GM19238 (cell line): ENCODE results near the gene MCTP2.
"Not testable (repeated sequence)": the region's sequence is repeated elsewhere in the genome, so short reads cannot be mapped to it uniquely, and the experiment has no call there.

ENCODE experiments used
- DNase-seq: peaks from one replicate; pipeline ENCODE4 v3.0.0; 2011; ENCODE audit warnings: low spot score; ENCODE audit not compliant: insufficient read length

The MCTP2 gene

GRCh38 chr15:94235041-94235440, 3.7 kb downstream of the MCTP2 start:
- no peak for DNase-seq

GRCh38 chr15:94235646-94236045, 4.3 kb downstream of the MCTP2 start:
- DNase-seq: no peak

GRCh38 chr15:94236608-94237007, 5.2 kb downstream of the MCTP2 start:
- DNase-seq: no peak

GRCh38 chr15:94237903-94238302, 6.5 kb downstream of the MCTP2 start:
- DNase-seq: no peak

- no peak for DNase-seq
Measured at GRCh38 chr15:94238539-94239118, 7.3 kb downstream of the MCTP2 start.

GRCh38 chr15:94239474-94239873, 8.1 kb downstream of the MCTP2 start:
- DNase-seq: no peak

GRCh38 chr15:94240480-94240879, 9.1 kb downstream of the MCTP2 start:
- DNase-seq: no peak

GRCh38 chr15:94242257-94242656, 10.9 kb downstream of the MCTP2 start:
- DNase-seq: no peak

- DNase-seq: not testable (repeated sequence)
Measured at GRCh38 chr15:94243003-94243402, 11.6 kb downstream of the MCTP2 start.

GRCh38 chr15:94243418-94243817, 12.1 kb downstream of the MCTP2 start:
- DNase-seq: no peak

GRCh38 chr15:94246016-94246415, 14.7 kb downstream of the MCTP2 start:
- DNase-seq: no peak

- no peak for DNase-seq
Measured at GRCh38 chr15:94247789-94248638, 16.7 kb downstream of the MCTP2 start.

GRCh38 chr15:94250801-94251200, 19.4 kb downstream of the MCTP2 start:
- no peak for DNase-seq

GRCh38 chr15:94252223-94252766, 20.9 kb downstream of the MCTP2 start:
- no peak for DNase-seq

GRCh38 chr15:94252906-94253491, 21.6 kb downstream of the MCTP2 start:
- no peak for DNase-seq

GRCh38 chr15:94253742-94254141, 22.4 kb downstream of the MCTP2 start:
- DNase-seq: no peak

- DNase-seq: no peak
Measured at GRCh38 chr15:94255540-94255939, 24.2 kb downstream of the MCTP2 start.

GRCh38 chr15:94256511-94256910, 25.1 kb downstream of the MCTP2 start:
- no peak for DNase-seq

- not testable (repeated sequence) for DNase-seq
Measured at GRCh38 chr15:94257776-94258175, 26.4 kb downstream of the MCTP2 start.

- no peak for DNase-seq
Measured at GRCh38 chr15:94258246-94258645, 26.9 kb downstream of the MCTP2 start.

- DNase-seq: no peak
Measured at GRCh38 chr15:94259121-94259751, 27.9 kb downstream of the MCTP2 start.

GRCh38 chr15:94259863-94260262, 28.5 kb downstream of the MCTP2 start:
- DNase-seq: no peak
